Lower lobe of right lung (tissue), 2 donors: ENCODE data around the gene FADS3. TPM values are rescaled to one million over a fixed set of nuclear protein-coding genes. Genes with fewer than 3 reads are reported as not detected.
A peak's percentile ranks its signal among the peaks of the same experiment; 100 is the strongest.

Experiments used
- ATAC-seq, 2 donors: fragments of 200-7000 bp; cut with Tn5 transposase; one replicate each; pipeline ENCODE4 v1.9.1; 2020 to 2022; ENCODE audit warnings: mild to moderate bottlenecking in 2 of 2, moderate library complexity in 2 of 2
- DNase-seq: peaks from one replicate; pipeline ENCODE4 v3.0.0-alpha.2; 2020
- H3K27ac ChIP-seq: fragments of 200-600 bp; one replicate; pipeline ENCODE4 v1.8.0; 2022
- H3K27me3 ChIP-seq: fragments of 200-600 bp; one replicate; pipeline ENCODE4 v1.8.0; 2022; ENCODE audit warnings: low read depth
- H3K36me3 ChIP-seq: fragments of 200-600 bp; one replicate; pipeline ENCODE4 v1.8.0; 2022; ENCODE audit warnings: mild to moderate bottlenecking
- H3K4me1 ChIP-seq: fragments of 200-600 bp; one replicate; pipeline ENCODE4 v1.8.0; 2022
- H3K4me3 ChIP-seq: fragments of 200-600 bp; one replicate; pipeline ENCODE4 v1.8.0; 2022; ENCODE audit warnings: mild to moderate bottlenecking
- H3K9me3 ChIP-seq: fragments of 200-600 bp; one replicate; pipeline ENCODE4 v1.8.0; 2022
- intact Hi-C: fragments of 100-400 bp; cut with DNase I; formaldehyde crosslinking; loops from one replicate; pipeline ENCODE4 v1.11.0; 2022
- total RNA-seq: library from RNA; stranded (reverse); fragmentation: NEBNext Ultra II Directional; extraction: Animal tissue kit (Norgen Biotek cat#: 25700); gene quantifications from one replicate; pipeline ENCODE4 v1.2.1, GENCODE V29; 2021
- TF ChIP-seq, protein P1 (sequence below): fragments of 200-600 bp; IDR thresholded peaks from one replicate; pipeline ENCODE4 v1.8.0; 2022; ENCODE audit warnings: antibody characterized with exemption, mild to moderate bottlenecking
- donor health status: DM: no; HTN: yes; CAD: no; lungs with severe emphysema.

Gene FADS3
- total RNA-seq, 1 donor from 2014 or later: 50.1 TPM

DNA sequence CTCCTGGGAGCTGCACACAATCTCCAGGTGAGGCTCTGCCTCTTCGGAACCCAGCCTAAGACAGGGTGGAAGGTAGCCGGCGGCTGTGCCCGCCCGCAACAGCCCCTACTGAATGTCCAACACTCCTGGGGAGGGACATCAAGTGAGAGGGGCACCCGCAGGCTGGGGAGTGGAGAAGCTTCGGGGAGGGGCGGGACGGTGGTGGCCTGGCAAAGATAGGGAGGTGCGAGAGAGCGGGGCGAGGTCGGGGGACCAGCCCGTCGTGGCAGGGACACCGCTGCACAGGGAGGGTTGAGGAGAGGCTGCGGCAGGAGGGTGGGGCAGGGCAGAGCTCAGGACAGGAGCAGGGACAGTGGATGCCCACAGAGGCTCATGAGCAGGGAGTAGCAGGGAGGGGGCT is 8.9 kb upstream of the FADS3 start:
- no peak for ATAC-seq
- Histone ChIP-seq H3K36me3 (peaks cover 12% of the 10 kb centered on the region), H3K27me3 (no peaks in the 10 kb centered on the region), H3K27ac (no peak overlapping the region), H3K4me1 (peaks cover 15% of the 10 kb centered on the region), H3K4me3 (no peak overlapping the region), H3K9me3 (no peaks in the 10 kb centered on the region)
- DNase-seq: no peak
- intact Hi-C loops: no loop called here
- TF ChIP-seq, protein P1, sequence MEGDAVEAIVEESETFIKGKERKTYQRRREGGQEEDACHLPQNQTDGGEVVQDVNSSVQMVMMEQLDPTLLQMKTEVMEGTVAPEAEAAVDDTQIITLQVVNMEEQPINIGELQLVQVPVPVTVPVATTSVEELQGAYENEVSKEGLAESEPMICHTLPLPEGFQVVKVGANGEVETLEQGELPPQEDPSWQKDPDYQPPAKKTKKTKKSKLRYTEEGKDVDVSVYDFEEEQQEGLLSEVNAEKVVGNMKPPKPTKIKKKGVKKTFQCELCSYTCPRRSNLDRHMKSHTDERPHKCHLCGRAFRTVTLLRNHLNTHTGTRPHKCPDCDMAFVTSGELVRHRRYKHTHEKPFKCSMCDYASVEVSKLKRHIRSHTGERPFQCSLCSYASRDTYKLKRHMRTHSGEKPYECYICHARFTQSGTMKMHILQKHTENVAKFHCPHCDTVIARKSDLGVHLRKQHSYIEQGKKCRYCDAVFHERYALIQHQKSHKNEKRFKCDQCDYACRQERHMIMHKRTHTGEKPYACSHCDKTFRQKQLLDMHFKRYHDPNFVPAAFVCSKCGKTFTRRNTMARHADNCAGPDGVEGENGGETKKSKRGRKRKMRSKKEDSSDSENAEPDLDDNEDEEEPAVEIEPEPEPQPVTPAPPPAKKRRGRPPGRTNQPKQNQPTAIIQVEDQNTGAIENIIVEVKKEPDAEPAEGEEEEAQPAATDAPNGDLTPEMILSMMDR: no peak

DNA sequence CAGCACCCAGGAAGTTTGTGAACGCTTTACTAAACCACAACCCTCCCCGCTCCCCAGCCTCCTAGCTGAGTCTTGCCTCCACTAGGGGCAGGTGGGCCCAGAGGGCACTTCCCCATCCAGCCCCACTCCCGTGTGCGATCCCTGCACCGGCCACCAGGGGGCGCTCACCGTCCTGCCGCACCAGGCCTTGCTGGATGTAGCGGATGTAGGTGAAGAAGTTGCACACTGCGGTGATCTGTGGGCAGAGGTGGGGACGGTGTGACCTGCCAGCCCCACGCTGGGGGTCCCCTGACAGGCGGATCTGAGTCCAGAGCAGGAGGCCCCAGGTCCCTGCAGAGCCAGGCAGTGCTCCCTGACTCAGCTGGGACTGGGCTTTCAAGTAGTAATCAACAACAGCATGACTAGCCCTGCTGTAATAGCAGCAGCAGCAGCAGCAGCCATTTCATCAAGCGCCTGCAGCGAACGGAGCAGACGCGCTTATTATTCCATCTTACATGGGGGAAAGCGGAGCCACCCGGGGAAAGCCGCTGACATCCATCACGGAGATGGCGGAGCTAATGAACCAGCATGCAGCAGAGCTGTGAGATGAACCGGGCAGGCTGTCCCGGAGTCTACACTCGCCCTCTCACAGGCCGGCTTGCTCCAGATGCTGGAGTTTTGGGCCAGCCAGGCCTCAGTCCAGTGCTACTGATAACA is 7.9 kb upstream of the FADS3 start:
- H3K27ac ChIP-seq: no peak overlapping the region
- H3K27me3 ChIP-seq: no peaks in the 10 kb centered on the region
- no peak overlapping the region for H3K4me3 ChIP-seq
- no peaks in the 10 kb centered on the region for H3K9me3 ChIP-seq
- peak; percentile 91 for DNase-seq
- peak; percentile 87 to 94 for ATAC-seq
- peaks cover 8% of the 10 kb centered on the region for H3K36me3 ChIP-seq
- H3K4me1 ChIP-seq: peaks cover 15% of the 10 kb centered on the region
- intact Hi-C loops: no loop called here
- TF ChIP-seq, protein P1: peak; percentile 100

DNA sequence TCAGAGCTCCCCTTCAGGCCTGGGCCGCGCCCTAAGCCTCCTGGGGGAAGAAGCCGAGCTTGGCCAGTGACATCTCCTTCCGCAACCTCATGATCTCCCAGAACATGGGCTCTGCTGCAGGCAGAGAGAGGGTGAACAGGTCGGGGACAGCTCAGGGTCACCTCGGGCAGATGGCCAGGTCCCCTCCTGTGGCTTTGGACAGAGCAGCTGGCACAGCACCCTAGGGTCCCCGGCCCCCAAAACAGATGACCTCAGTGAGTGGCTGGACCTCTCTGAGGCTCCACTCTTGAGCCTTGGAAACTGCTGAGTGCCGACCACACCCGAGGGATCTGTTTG is 6.9 kb upstream of the FADS3 start:
- peak in 1 of 2 donors; percentile 13 for ATAC-seq
- TF ChIP-seq, protein P1: no peak
- H3K36me3 ChIP-seq: peaks cover 5% of the 10 kb centered on the region
- no peaks in the 10 kb centered on the region for H3K27me3 ChIP-seq
- intact Hi-C loops: no loop called here
- no peak overlapping the region for H3K4me3 ChIP-seq
- DNase-seq: no peak
- no peak overlapping the region for H3K27ac ChIP-seq
- no peaks in the 10 kb centered on the region for H3K9me3 ChIP-seq
- H3K4me1 ChIP-seq: peaks cover 15% of the 10 kb centered on the region

DNA sequence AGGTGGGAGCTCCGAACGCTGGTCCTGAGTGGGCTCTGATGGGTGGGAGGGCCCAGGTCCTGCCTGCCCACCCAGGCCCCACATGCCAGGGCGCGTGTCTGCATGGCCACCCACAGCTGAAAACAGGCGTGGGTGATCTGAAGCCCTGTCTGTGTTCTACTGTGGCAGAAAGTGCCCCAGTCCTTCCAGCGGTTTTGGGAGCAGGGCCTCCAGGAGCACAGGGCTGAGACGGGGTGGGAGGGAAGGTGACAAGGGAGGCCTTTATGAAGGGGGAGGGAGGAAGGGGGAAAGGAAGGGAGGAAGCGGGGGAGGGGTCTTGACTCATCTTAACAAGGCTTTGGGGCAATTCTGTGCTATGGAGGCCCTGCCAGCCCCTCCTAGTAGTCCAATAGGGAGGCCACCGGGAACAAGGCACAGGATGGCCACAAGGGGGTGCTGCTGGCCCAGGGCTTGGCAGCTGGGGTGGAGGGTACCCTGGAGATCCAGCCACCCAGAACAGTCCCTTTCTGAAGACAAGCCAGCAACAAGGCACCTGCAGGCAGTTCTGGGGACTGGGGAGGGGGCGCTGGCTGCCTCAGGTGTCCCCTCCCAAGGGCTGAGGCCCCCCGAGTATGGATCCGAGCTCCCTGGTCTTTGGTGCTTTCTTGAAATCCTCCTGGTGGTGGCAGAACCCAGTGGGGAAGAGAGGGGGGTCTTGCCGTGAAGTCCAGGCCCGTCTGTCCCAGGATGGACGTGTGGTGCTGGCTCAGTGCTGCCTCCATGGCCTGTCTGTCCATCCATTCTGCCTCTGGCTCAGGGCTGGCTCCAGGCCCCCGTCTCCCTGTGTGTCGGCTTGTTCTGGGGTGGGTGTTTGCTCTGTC is 6.3 kb upstream of the FADS3 start:
- no peaks in the 10 kb centered on the region for H3K27me3 ChIP-seq
- TF ChIP-seq, protein P1: peak; percentile 85
- peak; percentile 83 for DNase-seq
- intact Hi-C loops: no loop called here
- no peaks in the 10 kb centered on the region for H3K9me3 ChIP-seq
- no peak overlapping the region for H3K27ac ChIP-seq
- ATAC-seq: peak; percentile 83 to 86
- peaks cover 15% of the 10 kb centered on the region for H3K4me1 ChIP-seq
- H3K4me3 ChIP-seq: no peak overlapping the region
- peaks cover 5% of the 10 kb centered on the region for H3K36me3 ChIP-seq

DNA sequence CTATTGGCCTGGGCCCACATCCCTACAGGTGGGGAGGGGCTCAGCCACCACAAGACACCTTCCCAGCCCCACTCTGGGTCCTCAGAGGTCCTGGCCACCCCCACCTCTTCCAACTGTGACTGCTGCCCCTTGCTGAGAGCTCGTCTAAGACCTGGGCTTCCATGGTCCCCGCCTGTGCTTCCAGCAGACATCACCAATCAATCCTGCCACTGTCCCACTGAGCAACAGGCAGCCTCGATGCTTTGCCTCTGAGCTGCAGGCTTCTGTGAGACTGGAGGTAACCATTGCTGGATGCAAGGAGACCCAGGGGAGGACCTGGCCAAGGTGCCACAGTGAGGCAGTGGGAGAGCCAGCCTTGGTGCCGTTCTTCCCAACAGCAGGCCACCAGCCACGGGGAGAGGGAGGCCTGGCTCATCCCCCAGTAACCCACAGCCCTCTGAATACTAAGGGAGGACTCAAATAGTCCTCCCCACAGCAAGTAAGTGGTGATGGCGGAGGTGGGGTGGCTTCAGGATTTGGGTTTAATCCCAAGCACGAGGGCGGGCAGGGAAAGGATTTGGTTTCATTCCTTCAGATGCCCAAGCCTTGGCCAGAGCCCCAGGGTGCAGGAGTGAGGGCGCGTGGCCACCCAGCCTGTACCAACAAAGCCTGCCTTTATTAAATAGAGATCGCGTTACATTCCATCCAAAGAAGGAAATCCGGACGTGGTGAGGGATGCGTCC is 5.5 kb upstream of the FADS3 start:
- Histone ChIP-seq H3K36me3 (peaks cover 5% of the 10 kb centered on the region), H3K27me3 (no peaks in the 10 kb centered on the region), H3K9me3 (no peaks in the 10 kb centered on the region), H3K4me1 (peaks cover 15% of the 10 kb centered on the region), H3K4me3 (no peak overlapping the region), H3K27ac (no peak overlapping the region)
- intact Hi-C loops: no loop called here
- TF ChIP-seq, protein P1: no peak
- ATAC-seq (no peak), DNase-seq (no peak)
